ENCODE measurements around the gene CD7.

The CD7 gene

DNA sequence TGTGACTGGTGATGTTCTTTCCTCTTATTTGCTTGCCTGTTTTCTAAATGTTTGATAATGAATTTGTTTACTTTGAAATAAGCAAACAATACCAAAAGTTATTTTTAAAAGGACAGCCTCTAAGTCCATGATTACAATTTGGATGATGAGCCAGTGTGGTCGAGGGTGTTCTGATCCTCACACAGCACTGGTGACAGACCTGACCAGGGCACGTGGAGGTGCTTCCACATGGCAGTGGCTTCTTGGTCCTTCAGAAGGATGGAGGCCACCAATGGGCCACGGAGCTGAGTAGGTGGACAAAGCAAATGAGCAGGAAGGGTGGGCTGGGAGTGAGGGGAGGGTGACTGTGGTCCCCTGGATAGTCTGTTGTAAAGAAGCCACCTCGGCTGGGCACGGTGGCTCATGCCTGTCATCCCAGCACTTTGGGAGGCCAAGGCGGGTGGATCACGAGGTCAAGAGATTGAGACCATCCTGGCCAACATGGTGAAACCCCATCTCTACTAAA, 37.4 kb upstream of the CD7 start:
- no peaks in the 10 kb centered on the region for H4K20me1 ChIP-seq (ENCODE audit: insufficient read depth, low read length)
- H3K9me3 ChIP-seq (ENCODE audit: low read length) = no peaks in the 10 kb centered on the region
- no peaks in the 10 kb centered on the region for H3K79me2 ChIP-seq (ENCODE audit: insufficient read depth, low read length)
- no peak overlapping the region for H3K9ac ChIP-seq (ENCODE audit: low read length)
- H3F3A ChIP-seq (ENCODE audit: insufficient read depth, low read length) = no peaks in the 10 kb centered on the region
- no peaks in the 10 kb centered on the region for H3K36me3 ChIP-seq (ENCODE audit: insufficient read depth, low read length)
- H3K27me3 ChIP-seq (ENCODE audit: insufficient read depth, low read length) = no peaks in the 10 kb centered on the region
- no peak overlapping the region for H3K4me3 ChIP-seq (ENCODE audit: low read depth, low read length, poor library complexity, severe bottlenecking)
- H3K4me2 ChIP-seq (ENCODE audit: low read length) = no peak overlapping the region
- H3K4me1 ChIP-seq (ENCODE audit: insufficient read depth, low read length, severe bottlenecking) = peaks cover 52% of the 10 kb centered on the region
- H2AFZ ChIP-seq (ENCODE audit: low read length) = no peak overlapping the region
- no peak overlapping the region for H3K27ac ChIP-seq (ENCODE audit: low read depth, low read length, poor library complexity, severe bottlenecking)
- no peaks in the 10 kb centered on the region for H3K9me2 ChIP-seq (ENCODE audit: low read depth, low read length)
- TF ChIP-seq, protein P1, sequence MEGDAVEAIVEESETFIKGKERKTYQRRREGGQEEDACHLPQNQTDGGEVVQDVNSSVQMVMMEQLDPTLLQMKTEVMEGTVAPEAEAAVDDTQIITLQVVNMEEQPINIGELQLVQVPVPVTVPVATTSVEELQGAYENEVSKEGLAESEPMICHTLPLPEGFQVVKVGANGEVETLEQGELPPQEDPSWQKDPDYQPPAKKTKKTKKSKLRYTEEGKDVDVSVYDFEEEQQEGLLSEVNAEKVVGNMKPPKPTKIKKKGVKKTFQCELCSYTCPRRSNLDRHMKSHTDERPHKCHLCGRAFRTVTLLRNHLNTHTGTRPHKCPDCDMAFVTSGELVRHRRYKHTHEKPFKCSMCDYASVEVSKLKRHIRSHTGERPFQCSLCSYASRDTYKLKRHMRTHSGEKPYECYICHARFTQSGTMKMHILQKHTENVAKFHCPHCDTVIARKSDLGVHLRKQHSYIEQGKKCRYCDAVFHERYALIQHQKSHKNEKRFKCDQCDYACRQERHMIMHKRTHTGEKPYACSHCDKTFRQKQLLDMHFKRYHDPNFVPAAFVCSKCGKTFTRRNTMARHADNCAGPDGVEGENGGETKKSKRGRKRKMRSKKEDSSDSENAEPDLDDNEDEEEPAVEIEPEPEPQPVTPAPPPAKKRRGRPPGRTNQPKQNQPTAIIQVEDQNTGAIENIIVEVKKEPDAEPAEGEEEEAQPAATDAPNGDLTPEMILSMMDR (IDR thresholded peaks at IDR 0.05; ENCODE audit: low read length) = no peak
- no peak for TF ChIP-seq EZH2 (IDR thresholded peaks at IDR 0.05; ENCODE audit: borderline replicate concordance, low read length)

DNA sequence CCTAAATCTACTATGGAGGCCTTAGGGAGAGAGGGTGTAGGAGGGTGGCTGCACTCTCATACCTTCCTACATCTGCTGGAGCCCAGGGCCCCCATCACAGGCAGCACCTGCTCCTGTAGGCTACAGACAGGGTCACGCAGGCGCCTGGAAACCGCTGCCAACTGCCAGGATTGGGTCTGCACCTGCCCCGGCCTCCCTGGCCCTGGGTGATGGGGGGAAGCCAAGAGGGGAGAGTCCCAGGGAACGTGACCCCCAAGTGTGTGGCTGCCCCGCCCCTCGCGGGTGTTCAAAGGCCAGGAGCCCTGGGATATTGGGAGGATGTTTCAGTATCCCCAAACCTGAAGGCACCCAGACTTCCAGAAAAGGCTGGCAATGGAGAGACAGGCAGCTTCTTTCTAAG, 36.1 kb upstream of the CD7 start:
- Histone ChIP-seq H3K27ac (ENCODE audit: low read depth, low read length, poor library complexity, severe bottlenecking) (no peak overlapping the region), H3K9me3 (ENCODE audit: low read length) (no peaks in the 10 kb centered on the region), H4K20me1 (ENCODE audit: insufficient read depth, low read length) (no peaks in the 10 kb centered on the region), H3K4me1 (ENCODE audit: insufficient read depth, low read length, severe bottlenecking) (peaks cover 48% of the 10 kb centered on the region), H3K4me2 (ENCODE audit: low read length) (no peak overlapping the region), H3F3A (ENCODE audit: insufficient read depth, low read length) (no peaks in the 10 kb centered on the region; the same call in 1 of the 2 replicates), H2AFZ (ENCODE audit: low read length) (no peak overlapping the region), H3K4me3 (ENCODE audit: low read depth, low read length, poor library complexity, severe bottlenecking) (no peak overlapping the region), H3K9ac (ENCODE audit: low read length) (no peak overlapping the region), H3K79me2 (ENCODE audit: insufficient read depth, low read length) (no peaks in the 10 kb centered on the region), H3K36me3 (ENCODE audit: insufficient read depth, low read length) (no peaks in the 10 kb centered on the region), H3K9me2 (ENCODE audit: low read depth, low read length) (no peaks in the 10 kb centered on the region), H3K27me3 (ENCODE audit: insufficient read depth, low read length) (no peaks in the 10 kb centered on the region)
- TF ChIP-seq, protein P1 (IDR thresholded peaks at IDR 0.05; ENCODE audit: low read length) = no peak
- no peak for TF ChIP-seq EZH2 (IDR thresholded peaks at IDR 0.05; ENCODE audit: borderline replicate concordance, low read length)

DNA sequence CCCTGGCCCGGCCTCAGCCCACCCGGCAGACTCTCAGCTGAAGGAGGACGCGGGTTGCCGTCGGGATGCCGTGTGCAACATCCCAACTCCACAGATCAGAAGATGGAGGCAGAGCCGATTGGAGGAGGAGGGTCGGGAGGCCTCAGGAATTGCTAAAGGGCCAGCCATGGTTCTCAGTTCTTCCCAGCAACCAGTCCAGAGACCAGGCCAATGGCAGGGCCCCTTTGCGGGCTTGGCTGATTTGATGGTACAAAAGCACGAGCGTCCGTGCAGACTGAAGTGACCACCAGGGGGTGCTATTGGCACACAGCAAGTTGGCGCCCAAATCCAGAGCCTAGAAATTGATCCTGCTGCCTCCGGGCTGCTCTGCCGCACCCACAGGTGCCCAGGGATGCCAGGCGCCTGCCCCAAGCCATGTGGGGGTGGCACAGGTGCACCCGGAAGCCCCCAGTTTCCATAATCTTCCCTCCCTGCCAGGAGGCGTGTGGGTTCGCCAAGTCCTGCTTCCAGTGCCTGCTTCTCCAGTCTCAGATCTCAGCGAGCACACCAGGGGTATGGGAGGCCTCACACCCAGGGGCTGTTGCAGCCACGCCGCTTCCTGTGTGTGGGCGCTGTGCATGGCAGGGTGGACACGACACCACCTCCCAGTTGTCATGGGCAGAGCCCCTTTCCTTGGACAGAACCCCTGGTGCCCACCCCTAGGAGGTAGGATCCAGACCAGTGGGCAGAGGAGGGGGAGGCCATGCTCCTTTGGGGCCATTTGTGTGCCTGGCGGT, 34.5 kb upstream of the CD7 start:
- Histone ChIP-seq H3K79me2 (ENCODE audit: insufficient read depth, low read length) (no peaks in the 10 kb centered on the region), H3K27me3 (ENCODE audit: insufficient read depth, low read length) (no peaks in the 10 kb centered on the region), H2AFZ (ENCODE audit: low read length) (no peak overlapping the region), H3K4me2 (ENCODE audit: low read length) (peak overlapping the region; percentile 9; the same call in 1 of the 2 replicates), H3F3A (ENCODE audit: insufficient read depth, low read length) (no peaks in the 10 kb centered on the region; the same call in 1 of the 2 replicates), H3K9me3 (ENCODE audit: low read length) (no peaks in the 10 kb centered on the region), H3K27ac (ENCODE audit: low read depth, low read length, poor library complexity, severe bottlenecking) (peak overlapping the region; percentile 91), H3K4me1 (ENCODE audit: insufficient read depth, low read length, severe bottlenecking) (peaks cover 41% of the 10 kb centered on the region), H3K4me3 (ENCODE audit: low read depth, low read length, poor library complexity, severe bottlenecking) (no peak overlapping the region), H3K9ac (ENCODE audit: low read length) (no peak overlapping the region; the same call in 1 of the 2 replicates), H3K9me2 (ENCODE audit: low read depth, low read length) (no peaks in the 10 kb centered on the region), H3K36me3 (ENCODE audit: insufficient read depth, low read length) (no peaks in the 10 kb centered on the region), H4K20me1 (ENCODE audit: insufficient read depth, low read length) (no peaks in the 10 kb centered on the region)
- TF ChIP-seq, protein P1 (IDR thresholded peaks at IDR 0.05; ENCODE audit: low read length) = peak; percentile 92
- TF ChIP-seq EZH2 (IDR thresholded peaks at IDR 0.05; ENCODE audit: borderline replicate concordance, low read length) = no peak

Data from OCI-LY1 (cell line).